PFSK-1 (cell line): ENCODE data around the gene YDJC.

Experiments used
- FOXP2 ChIP-seq: optimal IDR thresholded peaks from 2 replicates; pipeline ENCODE3; 2011; ENCODE audit warnings: borderline replicate concordance, control low read depth, inconsistent platforms; ENCODE audit not compliant: insufficient read depth; ENCODE audit errors: extremely low read length, extremely low read depth
- POLR2AphosphoS5 ChIP-seq: IDR thresholded peaks from 2 replicates; pipeline ENCODE4 v1.6.1; 2012; ENCODE audit warnings: low read depth, mild to moderate bottlenecking, control low read depth, low read length, moderate library complexity
- SIN3A ChIP-seq: IDR thresholded peaks from 2 replicates; pipeline ENCODE4 v1.6.1; 2012; ENCODE audit warnings: mild to moderate bottlenecking, low read length, moderate library complexity, borderline replicate concordance; ENCODE audit not compliant: insufficient read depth
- TAF1 ChIP-seq: IDR thresholded peaks from 2 replicates; pipeline ENCODE4 v1.6.1; 2012; ENCODE audit warnings: low read length, control low read depth, borderline replicate concordance; ENCODE audit not compliant: insufficient read depth
- TF ChIP-seq, protein P1 (sequence below), 2 experiments: IDR thresholded peaks; 2 replicates each; pipeline versions ENCODE4 v1.6.1 to v1.8.0; 2011 to 2012; ENCODE audit warnings: low read depth in 2 of 2, low read length in 2 of 2, control low read depth in 1 of 2, inconsistent platforms in 1 of 2, mild to moderate bottlenecking in 1 of 2, moderate library complexity in 1 of 2; ENCODE audit not compliant: insufficient read depth in 1 of 2

The YDJC gene

DNA sequence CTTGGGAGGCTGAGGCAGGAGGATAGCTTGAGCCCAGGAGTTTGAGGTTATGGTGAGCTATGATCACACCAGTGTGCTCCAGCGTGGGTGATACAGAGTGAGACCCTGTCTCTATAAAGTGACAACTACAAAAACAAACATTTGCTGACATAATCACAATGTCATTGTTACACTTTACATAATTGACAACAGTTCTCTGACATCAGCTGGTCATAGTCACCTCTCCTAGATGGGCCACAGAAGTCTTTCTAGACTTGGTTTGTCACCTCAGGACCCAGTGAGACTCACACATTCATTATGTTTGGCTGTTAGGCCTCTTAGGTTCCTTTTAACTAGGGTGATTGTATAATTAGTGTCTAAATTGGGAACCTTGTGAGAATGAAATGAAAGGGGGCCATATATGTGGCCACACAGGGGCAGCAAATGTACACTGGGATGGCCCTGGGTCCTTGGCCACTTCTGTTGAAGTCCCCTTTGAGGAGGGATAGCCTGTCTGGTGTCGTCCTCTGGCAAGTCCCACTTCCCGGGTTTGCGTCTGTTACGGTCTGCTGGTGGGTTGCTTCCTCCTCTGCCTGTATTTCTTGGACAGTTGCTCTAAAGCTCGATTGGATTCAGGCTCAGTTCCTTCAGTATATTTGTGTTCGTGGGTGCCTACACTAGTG, 30.2 kb upstream of the YDJC start:
- no peak for TF ChIP-seq FOXP2
- TF ChIP-seq TAF1 = no peak
- TF ChIP-seq, protein P1, sequence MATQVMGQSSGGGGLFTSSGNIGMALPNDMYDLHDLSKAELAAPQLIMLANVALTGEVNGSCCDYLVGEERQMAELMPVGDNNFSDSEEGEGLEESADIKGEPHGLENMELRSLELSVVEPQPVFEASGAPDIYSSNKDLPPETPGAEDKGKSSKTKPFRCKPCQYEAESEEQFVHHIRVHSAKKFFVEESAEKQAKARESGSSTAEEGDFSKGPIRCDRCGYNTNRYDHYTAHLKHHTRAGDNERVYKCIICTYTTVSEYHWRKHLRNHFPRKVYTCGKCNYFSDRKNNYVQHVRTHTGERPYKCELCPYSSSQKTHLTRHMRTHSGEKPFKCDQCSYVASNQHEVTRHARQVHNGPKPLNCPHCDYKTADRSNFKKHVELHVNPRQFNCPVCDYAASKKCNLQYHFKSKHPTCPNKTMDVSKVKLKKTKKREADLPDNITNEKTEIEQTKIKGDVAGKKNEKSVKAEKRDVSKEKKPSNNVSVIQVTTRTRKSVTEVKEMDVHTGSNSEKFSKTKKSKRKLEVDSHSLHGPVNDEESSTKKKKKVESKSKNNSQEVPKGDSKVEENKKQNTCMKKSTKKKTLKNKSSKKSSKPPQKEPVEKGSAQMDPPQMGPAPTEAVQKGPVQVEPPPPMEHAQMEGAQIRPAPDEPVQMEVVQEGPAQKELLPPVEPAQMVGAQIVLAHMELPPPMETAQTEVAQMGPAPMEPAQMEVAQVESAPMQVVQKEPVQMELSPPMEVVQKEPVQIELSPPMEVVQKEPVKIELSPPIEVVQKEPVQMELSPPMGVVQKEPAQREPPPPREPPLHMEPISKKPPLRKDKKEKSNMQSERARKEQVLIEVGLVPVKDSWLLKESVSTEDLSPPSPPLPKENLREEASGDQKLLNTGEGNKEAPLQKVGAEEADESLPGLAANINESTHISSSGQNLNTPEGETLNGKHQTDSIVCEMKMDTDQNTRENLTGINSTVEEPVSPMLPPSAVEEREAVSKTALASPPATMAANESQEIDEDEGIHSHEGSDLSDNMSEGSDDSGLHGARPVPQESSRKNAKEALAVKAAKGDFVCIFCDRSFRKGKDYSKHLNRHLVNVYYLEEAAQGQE (IDR thresholded peaks at IDR 0.05; ENCODE audit: insufficient read depth in 1 of 2, low read depth in 2 of 2, low read length in 2 of 2) = no peak
- TF ChIP-seq SIN3A = no peak
- TF ChIP-seq POLR2AphosphoS5 = no peak

DNA sequence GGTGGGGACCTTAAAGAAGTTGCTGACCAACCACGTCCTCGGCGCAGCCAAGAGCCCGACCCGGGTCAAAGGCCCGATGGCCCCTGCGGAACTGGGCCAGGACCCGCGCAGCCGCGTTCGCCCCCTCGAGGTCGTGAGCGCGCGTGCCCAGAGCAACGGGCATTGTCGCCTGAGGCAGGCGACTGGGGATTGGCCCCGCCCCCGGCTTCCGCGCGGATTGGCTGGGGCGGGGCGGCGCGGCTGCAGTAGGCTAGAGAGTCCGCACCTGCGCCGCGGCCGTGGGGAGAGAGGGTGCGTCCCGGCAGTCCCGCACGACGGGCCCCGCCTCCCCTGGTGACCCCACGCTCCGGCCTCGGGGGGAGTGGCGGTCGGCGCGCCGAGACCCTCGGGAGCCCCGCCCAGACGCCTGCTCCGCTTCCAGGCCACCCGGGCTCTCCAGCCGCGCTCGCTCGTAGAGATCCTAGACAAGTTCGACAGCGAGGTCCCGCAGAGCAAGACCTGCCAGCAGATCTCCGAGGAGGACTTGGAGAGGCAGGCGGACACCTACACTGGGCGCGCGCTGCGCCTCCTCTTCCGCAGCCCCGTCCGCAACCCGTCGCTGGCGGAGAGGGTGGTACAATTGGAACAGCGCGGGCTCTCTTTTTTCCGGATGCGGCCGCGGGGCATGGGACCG, 27.7 kb upstream of the YDJC start:
- TF ChIP-seq, protein P1 (IDR thresholded peaks at IDR 0.05; ENCODE audit: insufficient read depth in 1 of 2, low read depth in 2 of 2, low read length in 2 of 2) = 0 out of 4 replicates have a peak, but pooled peaks of 1 of the 2 experiments have one; percentile 9
- TF ChIP-seq TAF1 (no peak), FOXP2 (peak; percentile 71), SIN3A (peak; percentile 83; the same call in 1 of the 2 replicates), POLR2AphosphoS5 (peak; percentile 98)

DNA sequence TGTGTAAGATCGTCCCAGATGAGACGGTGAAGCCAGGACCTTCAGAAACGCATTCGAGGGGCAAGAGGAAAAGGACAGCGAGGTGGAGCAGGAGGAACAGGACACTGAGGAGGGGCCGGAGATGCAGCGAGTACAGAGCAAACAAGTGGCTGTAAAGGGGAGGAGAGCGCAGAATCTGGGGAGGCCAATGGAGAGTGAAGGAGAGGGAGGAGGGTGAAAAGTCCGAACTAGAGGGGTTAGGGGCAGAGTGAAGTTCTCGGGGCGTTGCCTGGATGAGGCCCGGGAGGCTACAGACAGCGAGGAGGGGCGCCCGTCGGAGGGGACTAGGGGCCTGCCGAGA, 27.2 kb upstream of the YDJC start:
- no peak for TF ChIP-seq SIN3A
- TF ChIP-seq POLR2AphosphoS5 = no peak
- TF ChIP-seq FOXP2 = no peak
- no peak for TF ChIP-seq TAF1
- TF ChIP-seq, protein P1 (IDR thresholded peaks at IDR 0.05; ENCODE audit: insufficient read depth in 1 of 2, low read depth in 2 of 2, low read length in 2 of 2) = no peak

DNA sequence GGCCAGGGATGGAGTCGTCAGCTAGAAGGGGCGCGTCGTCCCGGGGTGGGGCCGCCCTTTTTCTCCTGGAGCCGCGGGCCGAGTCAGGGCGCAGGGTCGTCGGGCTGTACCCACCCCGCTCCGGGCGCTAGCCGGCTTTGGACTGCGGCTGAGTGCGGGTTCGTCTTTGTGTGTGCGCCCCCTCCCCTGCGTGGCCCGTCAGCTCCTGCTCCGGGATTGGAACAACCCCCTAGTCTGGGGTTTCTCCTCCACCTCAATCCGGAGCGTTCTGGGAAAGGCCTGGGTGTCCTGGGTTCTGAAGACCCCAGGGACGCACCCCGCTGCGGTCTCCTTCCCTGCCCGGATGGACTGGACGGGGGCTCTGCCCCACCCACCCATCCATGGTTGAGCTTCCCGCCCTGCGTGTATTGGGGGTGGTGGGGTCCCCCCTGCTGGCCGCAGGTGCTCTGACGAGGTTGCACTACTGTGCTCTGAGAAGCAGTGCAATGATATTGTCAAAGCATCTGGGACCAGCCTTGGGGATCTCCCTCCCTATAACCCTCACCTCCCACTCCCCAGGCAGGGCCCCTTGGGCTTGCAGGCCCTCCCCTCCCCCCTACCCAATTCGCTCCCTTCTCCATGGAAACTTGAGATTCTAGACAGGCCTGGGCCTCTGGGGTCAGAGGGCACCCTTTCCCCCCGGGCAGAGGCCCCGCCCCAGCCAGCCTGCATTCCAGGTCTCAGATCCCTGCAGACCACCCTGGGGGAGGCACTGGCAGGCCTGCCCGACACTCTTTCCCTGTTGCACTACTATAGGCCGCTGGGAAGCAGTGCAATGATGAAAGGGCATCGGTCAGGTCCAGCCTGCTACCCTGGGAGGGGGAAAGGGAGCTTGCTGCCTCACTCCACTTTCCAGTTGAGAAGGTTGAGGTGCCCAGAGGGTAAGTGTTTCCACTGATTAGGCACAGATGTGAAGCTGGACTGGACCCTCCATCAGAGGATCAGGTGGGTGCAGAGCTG, 23.0 kb upstream of the YDJC start:
- TF ChIP-seq FOXP2 = no peak
- TF ChIP-seq, protein P1 (IDR thresholded peaks at IDR 0.05; ENCODE audit: insufficient read depth in 1 of 2, low read depth in 2 of 2, low read length in 2 of 2) = no peak
